CD14-positive monocyte (primary cell): ENCODE results near the gene NPAS3. TPM values are rescaled to one million over a fixed set of nuclear protein-coding genes. Genes with fewer than 3 reads are reported as not detected.

Experiments used
- DNase-seq, 3 donors: peaks; one replicate each; pipeline ENCODE4 v3.0.0-alpha.2; 2011 to 2022
- H2AFZ ChIP-seq: 2 replicates; pipeline ENCODE4 v1.6.0; 2012; ENCODE audit warnings: mild to moderate bottlenecking, low read depth, low read length, inconsistent platforms; ENCODE audit not compliant: insufficient read depth, poor library complexity, severe bottlenecking
- H3K27ac ChIP-seq, 2 donors: 1 replicate in 1 of 2; 2 replicates in 1 of 2; pipeline ENCODE4 v1.5.1; 2012 to 2013; ENCODE audit warnings: low read length in 2 of 2, control low read depth in 1 of 2, inconsistent platforms in 1 of 2, low read depth in 1 of 2, mild to moderate bottlenecking in 1 of 2
- H3K27me3 ChIP-seq, 2 donors: one replicate each; pipeline versions ENCODE4 v1.6.0 to v1.6.1; 2011 to 2013; ENCODE audit warnings: low read length in 2 of 2; ENCODE audit not compliant: control insufficient read depth in 2 of 2, insufficient read depth in 2 of 2
- H3K36me3 ChIP-seq, 2 donors: replicated peaks in 1 of 2; 1 replicate in 1 of 2; 2 replicates in 1 of 2; pipeline versions ENCODE4 v1.5.1 to v1.6.1; 2012 to 2013; ENCODE audit warnings: low read length in 2 of 2, control low read depth in 1 of 2, inconsistent platforms in 1 of 2, mild to moderate bottlenecking in 1 of 2; ENCODE audit not compliant: insufficient read depth in 2 of 2, control insufficient read depth in 1 of 2
- H3K4me1 ChIP-seq, 2 donors: 1 replicate in 1 of 2; 2 replicates in 1 of 2; pipeline versions ENCODE4 v1.5.1 to v1.6.1; 2012 to 2013; ENCODE audit warnings: low read length in 2 of 2, control low read depth in 1 of 2, inconsistent platforms in 1 of 2, mild to moderate bottlenecking in 1 of 2, moderate library complexity in 1 of 2; ENCODE audit not compliant: insufficient read depth in 2 of 2, control insufficient read depth in 1 of 2
- H3K4me2 ChIP-seq: replicated peaks from 2 replicates; pipeline ENCODE3; 2012; ENCODE audit warnings: low read length, moderate library complexity, mild to moderate bottlenecking; ENCODE audit not compliant: poor library complexity, severe bottlenecking; ENCODE audit errors: extremely low read depth
- H3K4me3 ChIP-seq, 3 experiments: fragments of 200-600 bp in 1 of 3; sonication (generic) in 1 of 3; replicated peaks in 1 of 3; 1 replicate in 2 of 3; 2 replicates in 1 of 3; pipeline ENCODE4 v1.5.1; 2011 to 2013; ENCODE audit warnings: low read length in 3 of 3, mild to moderate bottlenecking in 3 of 3, control low read depth in 2 of 3, low read depth in 2 of 3, inconsistent platforms in 1 of 3, moderate library complexity in 1 of 3
- H3K79me2 ChIP-seq: 2 replicates; pipeline ENCODE4 v1.6.0; 2012; ENCODE audit warnings: mild to moderate bottlenecking, control low read depth, inconsistent platforms, low read length, moderate library complexity; ENCODE audit not compliant: insufficient read depth
- H3K9ac ChIP-seq: 2 replicates; pipeline ENCODE4 v1.6.0; 2017; ENCODE audit warnings: low read length, mild to moderate bottlenecking; ENCODE audit not compliant: insufficient read depth, poor library complexity, severe bottlenecking
- H3K9me3 ChIP-seq, 2 donors: replicated peaks in 1 of 2; 1 replicate in 1 of 2; 2 replicates in 1 of 2; pipeline versions ENCODE4 v1.5.1 to v1.6.1; 2012 to 2013; ENCODE audit warnings: low read length in 2 of 2, control low read depth in 1 of 2; ENCODE audit not compliant: control insufficient read depth in 1 of 2, insufficient read depth in 1 of 2
- H4K20me1 ChIP-seq: 2 replicates; pipeline ENCODE4 v1.6.0; 2012; ENCODE audit warnings: mild to moderate bottlenecking, low read length, control low read depth, moderate library complexity; ENCODE audit not compliant: insufficient read depth
- H3K27ac Mint-ChIP-seq, 7 donors: one replicate each; pipeline ENCODE4 v1.8.0; 2020; ENCODE audit warnings: mild to moderate bottlenecking in 7 of 7, mixed read lengths in 7 of 7, moderate library complexity in 6 of 7, inconsistent platforms in 2 of 7
- H3K27me3 Mint-ChIP-seq, 3 donors: one replicate each; pipeline ENCODE4 v1.8.0; 2021 to 2022; ENCODE audit warnings: low read depth in 3 of 3, mild to moderate bottlenecking in 3 of 3, mixed read lengths in 3 of 3, moderate library complexity in 3 of 3, inconsistent platforms in 1 of 3
- H3K36me3 Mint-ChIP-seq, 2 donors: one replicate each; pipeline ENCODE4 v1.8.0; 2020; ENCODE audit warnings: mixed read lengths in 2 of 2, inconsistent platforms in 1 of 2, mild to moderate bottlenecking in 1 of 2
- H3K4me1 Mint-ChIP-seq: one replicate; pipeline ENCODE4 v1.8.0; 2020; ENCODE audit warnings: mild to moderate bottlenecking, mixed read lengths
- H3K4me3 Mint-ChIP-seq, 2 donors: one replicate each; pipeline ENCODE4 v1.8.0; 2020; ENCODE audit warnings: mild to moderate bottlenecking in 2 of 2, mixed read lengths in 2 of 2, moderate library complexity in 1 of 2
- H3K9me3 Mint-ChIP-seq, 7 donors: one replicate each; pipeline ENCODE4 v1.8.0; 2020 to 2022; ENCODE audit warnings: mixed read lengths in 7 of 7, mild to moderate bottlenecking in 6 of 7, moderate library complexity in 6 of 7, inconsistent platforms in 2 of 7
- CTCF ChIP-seq: fragments of 200-600 bp; IDR thresholded peaks from one replicate; pipeline ENCODE4 v1.8.0; 2022; ENCODE audit warnings: antibody characterized with exemption, mild to moderate bottlenecking
- WGBS: methylation state at CpG from one replicate; pipeline ENCODE4 v1.1.5; 2013; ENCODE audit warnings: missing lambda C conversion rate; ENCODE audit not compliant: insufficient coverage; 5-methylcytosine and 5-hydroxymethylcytosine counted together
- intact Hi-C, 2 donors: fragments of 100-400 bp; cut with micrococcal nuclease; formaldehyde crosslinking; loops; one replicate each; pipeline versions ENCODE4 v1.15.0 to v1.15.1; 2023
- polyA plus RNA-seq, 3 donors: library from polyadenylated mRNA; depleted of rRNA in 1 of 3; unstranded in 2 of 3; stranded (reverse) in 1 of 3; fragments of 300-500 nt in 2 of 3; fragments of >200 nt in 1 of 3; fragmentation: Illumina TruSeq in 2 of 3; gene quantifications; 1 replicate in 2 of 3; 2 replicates in 1 of 3; pipeline ENCODE4 v1.2.3, GENCODE V29; 2012 to 2021

NPAS3 gene
- polyA plus RNA-seq, 3 donors = not detected

GRCh38 chr14:32941668-32942065 is 3.0 kb downstream of the NPAS3 start:
- H3K4me3 ChIP-seq = no peak overlapping the region
- H3K9ac ChIP-seq = no peak overlapping the region
- Mint-ChIP-seq H3K27me3 (peaks cover 43 to 64% (median 47%) of the 10 kb centered on the region in 3 donors), H3K4me3 (peak overlapping the region in 1 of 2 donors; percentile 44), H3K4me1 (peaks cover 15% of the 10 kb centered on the region), H3K9me3 (peaks cover 0 to 13% (median 10%) of the 10 kb centered on the region in 7 donors), H3K27ac (no peak overlapping the region), H3K36me3 (peaks cover 3 to 6% of the 10 kb centered on the region in 2 donors)
- H3K9me3 ChIP-seq = peaks cover 0 to 18% of the 10 kb centered on the region in 2 donors
- TF ChIP-seq CTCF = no peak
- no peak overlapping the region for H3K27ac ChIP-seq
- DNase-seq = no peak
- no peaks in the 10 kb centered on the region for H4K20me1 ChIP-seq
- no peak overlapping the region for H2AFZ ChIP-seq
- no CpG with 5 or more reads among the region's 2 CpGs for whole genome bisulfite sequencing
- no peaks in the 10 kb centered on the region for H3K79me2 ChIP-seq
- H3K27me3 ChIP-seq = peaks cover 52 to 60% of the 10 kb centered on the region in 2 donors
- H3K36me3 ChIP-seq = no peaks in the 10 kb centered on the region
- H3K4me1 ChIP-seq = peaks cover 0 to 13% of the 10 kb centered on the region in 2 donors
- no peak overlapping the region for H3K4me2 ChIP-seq
- intact Hi-C loops = no loop called here

- Histone ChIP-seq H3K4me3 (no peak overlapping the region), H4K20me1 (no peaks in the 10 kb centered on the region), H3K36me3 (no peaks in the 10 kb centered on the region), H2AFZ (no peak overlapping the region), H3K9me3 (no peaks in the 10 kb centered on the region), H3K79me2 (no peaks in the 10 kb centered on the region), H3K27ac (no peak overlapping the region), H3K9ac (no peak overlapping the region), H3K4me1 (no peaks in the 10 kb centered on the region), H3K27me3 (peaks cover 11 to 24% of the 10 kb centered on the region in 2 donors), H3K4me2 (no peak overlapping the region)
- Mint-ChIP-seq H3K36me3 (no peaks in the 10 kb centered on the region), H3K9me3 (peaks cover 0 to 1% (median 0%) of the 10 kb centered on the region in 7 donors), H3K27me3 (peaks cover 1 to 19% (median 11%) of the 10 kb centered on the region in 3 donors), H3K4me3 (no peak overlapping the region), H3K27ac (no peak overlapping the region), H3K4me1 (no peaks in the 10 kb centered on the region)
- TF ChIP-seq CTCF = no peak
- no peak for DNase-seq
- no CpG with 5 or more reads among the region's 1 CpG for WGBS
- intact Hi-C loops = no loop called here
These were observed 8.4 kb downstream of the NPAS3 start for GRCh38 chr14:32947081-32947480.
